Upper lobe of right lung (tissue), 1 donor: Measurements from ENCODE around the gene HS6ST1. TPM values are rescaled to one million over a fixed set of nuclear protein-coding genes. Genes with fewer than 3 reads are reported as not detected.

Source experiments
- ATAC-seq: fragments of 200-7000 bp; cut with Tn5 transposase; one replicate; pipeline ENCODE4 v1.9.1; 2020; ENCODE audit warnings: mild to moderate bottlenecking, moderate library complexity
- DNase-seq: peaks from one replicate; pipeline ENCODE4 v3.0.0-alpha.2; 2020
- H3K27ac ChIP-seq: fragments of 200-600 bp; one replicate; pipeline ENCODE4 v1.8.0; 2022
- H3K27me3 ChIP-seq: fragments of 200-600 bp; one replicate; pipeline ENCODE4 v1.8.0; 2022; ENCODE audit warnings: mild to moderate bottlenecking
- H3K36me3 ChIP-seq: fragments of 200-600 bp; one replicate; pipeline ENCODE4 v1.8.0; 2022
- H3K4me1 ChIP-seq: fragments of 200-600 bp; one replicate; pipeline ENCODE4 v1.8.0; 2022
- H3K4me3 ChIP-seq: fragments of 200-600 bp; one replicate; pipeline ENCODE4 v1.8.0; 2022; ENCODE audit warnings: mild to moderate bottlenecking
- H3K9me3 ChIP-seq: fragments of 200-600 bp; one replicate; pipeline ENCODE4 v1.8.0; 2022
- intact Hi-C: fragments of 100-400 bp; cut with DNase I; formaldehyde crosslinking; loops from one replicate; pipeline ENCODE4 v1.11.0; 2022
- total RNA-seq: library from RNA; stranded (reverse); fragmentation: NEBNext Ultra II Directional; extraction: Animal tissue kit (Norgen Biotek cat#: 25700); gene quantifications from one replicate; pipeline ENCODE4 v1.2.1, GENCODE V29; 2021
- TF ChIP-seq, protein P1 (sequence below): fragments of 200-600 bp; IDR thresholded peaks from one replicate; pipeline ENCODE4 v1.8.0; 2022; ENCODE audit warnings: antibody characterized with exemption
- donor health status: DM: no; HTN: yes; CAD: no; lungs with severe emphysema.

Gene HS6ST1
- total RNA-seq, 1 donor from 2014 or later: 33.2 TPM

- TF ChIP-seq, protein P1, sequence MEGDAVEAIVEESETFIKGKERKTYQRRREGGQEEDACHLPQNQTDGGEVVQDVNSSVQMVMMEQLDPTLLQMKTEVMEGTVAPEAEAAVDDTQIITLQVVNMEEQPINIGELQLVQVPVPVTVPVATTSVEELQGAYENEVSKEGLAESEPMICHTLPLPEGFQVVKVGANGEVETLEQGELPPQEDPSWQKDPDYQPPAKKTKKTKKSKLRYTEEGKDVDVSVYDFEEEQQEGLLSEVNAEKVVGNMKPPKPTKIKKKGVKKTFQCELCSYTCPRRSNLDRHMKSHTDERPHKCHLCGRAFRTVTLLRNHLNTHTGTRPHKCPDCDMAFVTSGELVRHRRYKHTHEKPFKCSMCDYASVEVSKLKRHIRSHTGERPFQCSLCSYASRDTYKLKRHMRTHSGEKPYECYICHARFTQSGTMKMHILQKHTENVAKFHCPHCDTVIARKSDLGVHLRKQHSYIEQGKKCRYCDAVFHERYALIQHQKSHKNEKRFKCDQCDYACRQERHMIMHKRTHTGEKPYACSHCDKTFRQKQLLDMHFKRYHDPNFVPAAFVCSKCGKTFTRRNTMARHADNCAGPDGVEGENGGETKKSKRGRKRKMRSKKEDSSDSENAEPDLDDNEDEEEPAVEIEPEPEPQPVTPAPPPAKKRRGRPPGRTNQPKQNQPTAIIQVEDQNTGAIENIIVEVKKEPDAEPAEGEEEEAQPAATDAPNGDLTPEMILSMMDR: no peak
- no peak for DNase-seq
- intact Hi-C loops: no loop called here
- Histone ChIP-seq H3K27ac (no peak overlapping the region), H3K4me1 (peaks cover 2% of the 10 kb centered on the region), H3K4me3 (no peak overlapping the region), H3K9me3 (no peaks in the 10 kb centered on the region), H3K27me3 (no peaks in the 10 kb centered on the region), H3K36me3 (no peaks in the 10 kb centered on the region)
- ATAC-seq: no peak
Measured at GRCh38 chr2:128342550-128342949, 23.9 kb upstream of the HS6ST1 start.

DNA sequence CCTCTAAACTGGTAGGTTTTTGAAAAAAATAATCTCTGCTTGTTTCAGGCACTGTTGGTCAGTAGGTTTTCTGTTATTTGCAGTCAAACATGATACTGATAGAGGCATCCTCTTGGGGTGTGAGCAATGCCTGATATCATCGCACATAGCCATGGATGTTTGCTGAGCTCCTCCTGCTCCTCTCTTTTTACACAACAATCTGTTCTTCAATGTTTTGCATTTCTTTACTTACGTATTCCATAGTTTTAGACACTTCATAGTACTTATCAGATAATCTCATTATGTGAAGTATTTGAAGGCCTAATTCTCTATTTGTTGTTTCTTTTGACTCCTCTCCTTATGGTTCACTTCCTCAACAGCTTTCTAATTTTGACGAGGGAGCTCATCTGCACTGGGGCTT is 23.0 kb upstream of the HS6ST1 start:
- no peak overlapping the region for H3K27ac ChIP-seq
- no peaks in the 10 kb centered on the region for H3K4me1 ChIP-seq
- H3K36me3 ChIP-seq: no peaks in the 10 kb centered on the region
- H3K27me3 ChIP-seq: no peaks in the 10 kb centered on the region
- TF ChIP-seq, protein P1: no peak
- no peak overlapping the region for H3K4me3 ChIP-seq
- H3K9me3 ChIP-seq: no peaks in the 10 kb centered on the region
- ATAC-seq (no peak), DNase-seq (no peak)
- intact Hi-C loops: no loop called here

- intact Hi-C loops: no loop called here
- Histone ChIP-seq H3K27ac (no peak overlapping the region), H3K4me1 (no peaks in the 10 kb centered on the region), H3K4me3 (no peak overlapping the region), H3K27me3 (no peaks in the 10 kb centered on the region), H3K9me3 (peaks cover 11% of the 10 kb centered on the region), H3K36me3 (no peaks in the 10 kb centered on the region)
- ATAC-seq: no peak
- DNase-seq: no peak
- TF ChIP-seq, protein P1: no peak
Measured at GRCh38 chr2:128332091-128332634, 13.5 kb upstream of the HS6ST1 start.

- ATAC-seq (no peak), DNase-seq (no peak)
- no peaks in the 10 kb centered on the region for H3K27me3 ChIP-seq
- H3K4me1 ChIP-seq: no peaks in the 10 kb centered on the region
- H3K27ac ChIP-seq: no peak overlapping the region
- TF ChIP-seq, protein P1: no peak
- peaks cover 11% of the 10 kb centered on the region for H3K9me3 ChIP-seq
- intact Hi-C loops: no loop called here
- no peaks in the 10 kb centered on the region for H3K36me3 ChIP-seq
- H3K4me3 ChIP-seq: no peak overlapping the region
Measured at GRCh38 chr2:128330583-128330982, 11.9 kb upstream of the HS6ST1 start.

DNA sequence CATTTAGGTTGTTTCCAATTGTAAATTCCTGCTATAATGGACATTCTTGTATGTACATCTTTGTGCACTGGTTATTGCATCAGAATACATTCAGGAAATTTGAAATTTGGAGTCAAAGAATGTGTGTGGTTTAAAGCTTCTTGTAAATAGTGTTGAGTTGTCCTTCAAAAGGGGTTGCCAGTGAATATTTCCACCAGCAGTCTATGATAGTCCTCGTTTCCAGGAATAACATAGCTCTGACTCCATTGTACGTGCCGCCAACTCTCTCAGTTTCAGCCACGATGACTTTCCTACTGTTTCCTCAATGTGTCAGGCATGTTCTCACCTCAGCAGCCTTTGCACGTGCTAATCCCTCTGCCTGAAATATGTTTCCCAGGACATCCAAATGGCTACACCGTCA is 10.9 kb upstream of the HS6ST1 start:
- intact Hi-C loops: no loop called here
- ATAC-seq (no peak), DNase-seq (no peak)
- H3K36me3 ChIP-seq: no peaks in the 10 kb centered on the region
- no peak overlapping the region for H3K4me3 ChIP-seq
- H3K27me3 ChIP-seq: no peaks in the 10 kb centered on the region
- TF ChIP-seq, protein P1: no peak
- H3K27ac ChIP-seq: no peak overlapping the region
- peaks cover 11% of the 10 kb centered on the region for H3K9me3 ChIP-seq
- H3K4me1 ChIP-seq: no peaks in the 10 kb centered on the region
